Vagina (tissue), 2 donors: ENCODE results near the gene CCDC13.

Experiments
- POLR2A ChIP-seq, 2 donors: fragments of 450-650 bp; IDR thresholded peaks; one replicate each; pipeline ENCODE4 v1.6.1; 2017; ENCODE audit warnings: antibody characterized with exemption in 2 of 2, mild to moderate bottlenecking in 2 of 2, moderate library complexity in 2 of 2
- POLR2AphosphoS5 ChIP-seq, 2 donors: sonication (generic); formaldehyde crosslinking; IDR thresholded peaks; one replicate each; pipeline ENCODE4 v1.9.0; 2017; ENCODE audit warnings: antibody characterized with exemption in 2 of 2, mild to moderate bottlenecking in 2 of 2, low read depth in 1 of 2; ENCODE audit not compliant: insufficient read depth in 1 of 2
- TF ChIP-seq, protein P1 (sequence below), 3 experiments: fragments of 450-650 bp in 2 of 3; fragments of 200-600 bp in 1 of 3; sonication (generic) in 1 of 3; IDR thresholded peaks; one replicate each; pipeline ENCODE4 v1.5.1; 2017 to 2019; ENCODE audit warnings: antibody characterized with exemption in 3 of 3, mild to moderate bottlenecking in 2 of 3, moderate library complexity in 2 of 3

DNA sequence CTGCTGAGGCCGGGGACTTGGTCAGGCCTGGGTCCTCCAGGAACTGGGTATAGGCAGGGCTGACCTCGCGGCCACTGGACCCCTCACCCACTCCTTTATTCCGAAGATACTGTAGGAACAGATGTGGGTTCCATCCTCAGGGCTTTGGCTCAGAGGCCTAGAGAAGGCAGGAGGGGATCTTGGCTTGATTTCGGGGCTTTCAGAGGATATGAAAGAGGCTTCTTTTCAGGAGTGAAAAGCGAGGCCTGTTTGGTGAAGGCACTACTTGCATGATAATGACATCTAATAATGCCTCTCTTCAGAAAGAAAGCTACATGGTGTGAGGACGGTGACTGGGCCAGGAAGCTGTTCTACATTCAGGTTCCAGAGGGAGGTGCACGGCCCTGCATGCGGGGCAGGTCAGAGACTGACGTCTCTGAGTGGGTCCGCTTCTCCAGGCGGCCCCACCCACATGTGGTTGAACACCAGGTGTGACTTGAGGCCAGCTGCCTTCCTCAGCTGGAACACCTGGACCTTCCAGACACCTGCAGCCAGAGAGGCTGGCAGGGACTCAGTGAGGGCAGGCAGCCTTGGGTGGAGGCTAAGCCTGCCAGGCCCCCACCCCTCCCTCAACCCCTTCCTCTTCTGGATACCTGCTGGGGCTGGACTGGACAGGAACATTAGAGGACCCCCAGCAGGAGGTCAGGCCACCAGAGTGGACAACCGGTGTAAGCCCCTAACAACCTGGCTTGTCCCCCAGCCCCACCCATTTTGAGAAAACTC, 39.4 kb downstream of the CCDC13 start:
- TF ChIP-seq, protein P1, sequence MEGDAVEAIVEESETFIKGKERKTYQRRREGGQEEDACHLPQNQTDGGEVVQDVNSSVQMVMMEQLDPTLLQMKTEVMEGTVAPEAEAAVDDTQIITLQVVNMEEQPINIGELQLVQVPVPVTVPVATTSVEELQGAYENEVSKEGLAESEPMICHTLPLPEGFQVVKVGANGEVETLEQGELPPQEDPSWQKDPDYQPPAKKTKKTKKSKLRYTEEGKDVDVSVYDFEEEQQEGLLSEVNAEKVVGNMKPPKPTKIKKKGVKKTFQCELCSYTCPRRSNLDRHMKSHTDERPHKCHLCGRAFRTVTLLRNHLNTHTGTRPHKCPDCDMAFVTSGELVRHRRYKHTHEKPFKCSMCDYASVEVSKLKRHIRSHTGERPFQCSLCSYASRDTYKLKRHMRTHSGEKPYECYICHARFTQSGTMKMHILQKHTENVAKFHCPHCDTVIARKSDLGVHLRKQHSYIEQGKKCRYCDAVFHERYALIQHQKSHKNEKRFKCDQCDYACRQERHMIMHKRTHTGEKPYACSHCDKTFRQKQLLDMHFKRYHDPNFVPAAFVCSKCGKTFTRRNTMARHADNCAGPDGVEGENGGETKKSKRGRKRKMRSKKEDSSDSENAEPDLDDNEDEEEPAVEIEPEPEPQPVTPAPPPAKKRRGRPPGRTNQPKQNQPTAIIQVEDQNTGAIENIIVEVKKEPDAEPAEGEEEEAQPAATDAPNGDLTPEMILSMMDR (IDR thresholded peaks at IDR 0.05), result no peak
- TF ChIP-seq POLR2AphosphoS5 (IDR thresholded peaks at IDR 0.05; ENCODE audit: insufficient read depth in 1 of 2, low read depth in 1 of 2) (no peak), POLR2A (IDR thresholded peaks at IDR 0.05) (no peak)
